PC-3 (cell line): Measurements from ENCODE around the gene TSTD2. TPM values are rescaled to one million over a fixed set of nuclear protein-coding genes. Genes with fewer than 3 reads are reported as not detected.
A peak's percentile ranks its signal among the peaks of the same experiment; 100 is the strongest.

Source experiments
- ATAC-seq: fragments of 200-7000 bp; cut with Tn5 transposase; 2 replicates; pipeline ENCODE4 v1.9.1; 2020; ENCODE audit warnings: mild to moderate bottlenecking, moderate library complexity
- BruUV-seq: library from RNA; stranded (reverse); fragments of 400-500 nt; replicated peaks from 2 replicates; lab custom pipeline; 2021; lab: Mats Ljungman, UMichigan
- CTCF ChIA-PET: fragments of 300-600 bp; sonication (Branson Sonifier 250); formaldehyde crosslinking; loops from one replicate; lab custom pipeline; 2022; ENCODE audit warnings: antibody characterized with exemption; lab: Charles Lee
- POLR2A ChIA-PET: fragments of 300-600 bp; sonication (Branson Sonifier 250); formaldehyde crosslinking; loops from one replicate; lab custom pipeline; 2022; ENCODE audit warnings: antibody characterized with exemption; ENCODE audit not compliant: unreplicated experiment; lab: Charles Lee
- DNase-seq: peaks from one replicate; pipeline ENCODE4 v3.0.0-alpha.2; 2015
- H2AFZ ChIP-seq: fragments of 300-600 bp; sonication (generic); 2 replicates; pipeline ENCODE4 v1.6.0; 2016; ENCODE audit warnings: antibody characterized with exemption, low read length
- H3F3A ChIP-seq: fragments of 300-600 bp; sonication (generic); one replicate; pipeline ENCODE4 v1.6.0; 2017; ENCODE audit warnings: antibody characterized with exemption, low read length, control low read depth, mild to moderate bottlenecking; ENCODE audit not compliant: unreplicated experiment
- H3K27ac ChIP-seq: fragments of 300-600 bp; sonication (generic); 2 replicates; pipeline ENCODE4 v1.5.1; 2016; ENCODE audit warnings: mild to moderate bottlenecking, low read length
- H3K27me3 ChIP-seq: fragments of 300-600 bp; sonication (generic); 2 replicates; pipeline ENCODE4 v1.6.1; 2016; ENCODE audit warnings: low read length, mixed read lengths
- H3K36me3 ChIP-seq: fragments of 300-600 bp; sonication (generic); 2 replicates; pipeline ENCODE4 v1.6.1; 2016; ENCODE audit warnings: low read depth, mixed run types, low read length, mixed read lengths
- H3K4me1 ChIP-seq: fragments of 300-600 bp; sonication (generic); 2 replicates; pipeline ENCODE4 v1.5.1; 2016; ENCODE audit warnings: low read length; ENCODE audit not compliant: insufficient read depth
- H3K4me2 ChIP-seq: fragments of 300-600 bp; sonication (generic); 2 replicates; pipeline ENCODE4 v1.6.0; 2016; ENCODE audit warnings: low read length
- H3K4me3 ChIP-seq: fragments of 300-600 bp; sonication (generic); 2 replicates; pipeline ENCODE4 v1.5.1; 2016; ENCODE audit warnings: mild to moderate bottlenecking, low read length, mixed read lengths
- H3K79me2 ChIP-seq: fragments of 300-600 bp; sonication (generic); 2 replicates; pipeline ENCODE4 v1.6.1; 2017; ENCODE audit warnings: low read length, mixed read lengths
- H3K9ac ChIP-seq: fragments of 300-600 bp; sonication (generic); 2 replicates; pipeline ENCODE4 v1.6.0; 2016; ENCODE audit warnings: mild to moderate bottlenecking, low read length
- H3K9me2 ChIP-seq: fragments of 300-600 bp; sonication (generic); replicated peaks from 2 replicates; pipeline ENCODE4 v1.6.1; 2016; ENCODE audit warnings: mixed run types, low read length, mixed read lengths
- H3K9me3 ChIP-seq: fragments of 300-600 bp; sonication (generic); 2 replicates; pipeline ENCODE4 v1.6.1; 2016; ENCODE audit warnings: low read length, mixed read lengths
- H4K20me1 ChIP-seq: fragments of 300-600 bp; sonication (generic); 2 replicates; pipeline ENCODE4 v1.6.1; 2016; ENCODE audit warnings: low read length, mixed read lengths
- EZH2 ChIP-seq: fragments of 300-600 bp; sonication (generic); IDR thresholded peaks from one replicate; pipeline ENCODE4 v1.6.1; 2017; ENCODE audit warnings: antibody characterized with exemption, mild to moderate bottlenecking, low read length; ENCODE audit not compliant: unreplicated experiment
- EZH2phosphoT487 ChIP-seq: fragments of 300-600 bp; sonication (generic); IDR thresholded peaks from 2 replicates; pipeline ENCODE4 v1.6.1; 2018; ENCODE audit warnings: mild to moderate bottlenecking, antibody characterized with exemption, low read length, borderline replicate concordance
- intact Hi-C: fragments of 100-400 bp; cut with micrococcal nuclease; formaldehyde crosslinking; loops from 2 replicates; pipeline ENCODE4 v1.9.0; 2023
- total RNA-seq: library from RNA; depleted of rRNA; stranded (reverse); fragments of >200 nt; gene quantifications from 2 replicates; pipeline ENCODE4 v1.2.3, GENCODE V29; 2014
- TF ChIP-seq, protein P1 (sequence below): fragments of 300-600 bp; sonication (generic); conservative IDR thresholded peaks from 2 replicates; pipeline ENCODE4 v1.5.1; 2017; ENCODE audit warnings: antibody characterized with exemption, low read depth, mild to moderate bottlenecking, low read length

Gene TSTD2
- total RNA-seq, 1 experiment from 2014 or later: 11.2 TPM

DNA sequence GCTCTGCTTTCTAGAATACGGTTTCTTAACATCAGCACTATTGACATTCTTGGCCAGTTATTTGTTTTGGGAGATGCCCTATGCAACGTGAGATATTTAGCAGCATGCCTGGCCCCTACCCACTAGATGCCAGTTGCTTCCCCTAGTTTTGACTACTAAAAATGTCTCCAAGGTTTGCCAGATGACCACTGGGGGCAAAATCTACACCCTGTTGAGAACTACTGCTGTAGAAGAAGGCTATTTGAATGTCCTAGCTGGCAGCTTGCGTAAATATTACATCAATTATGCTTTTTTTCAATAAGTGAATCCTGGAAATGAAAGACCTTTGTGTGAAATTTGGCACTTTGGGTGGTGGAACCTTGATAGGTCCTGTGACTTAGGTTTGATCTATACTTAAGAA, 5.5 kb upstream of the TSTD2 start:
- intact Hi-C loops: loop anchor here (1.0 kb wide), 1 partner anchor 8 kb away; no protein-coding TSS in a partner anchor
- no peaks in the 10 kb centered on the region for H3K9me3 ChIP-seq
- ATAC-seq (0 out of 2 replicates have a peak, but pooled peaks have one; percentile 23), DNase-seq (peak; percentile 11)
- ChIA-PET CTCF (interaction anchor here (0.7 kb wide), 1 partner anchor 435 kb away, joined by 5 read pairs; no protein-coding TSS in a partner anchor), POLR2A (no interaction called here)
- H3K4me1 ChIP-seq: peaks cover 12% of the 10 kb centered on the region
- H3K9ac ChIP-seq: no peak overlapping the region
- no TSS peak for BruUV-seq
- no peak overlapping the region for H3K27ac ChIP-seq
- H3K4me2 ChIP-seq: no peak overlapping the region
- H2AFZ ChIP-seq: no peak overlapping the region
- H3F3A ChIP-seq: no peaks in the 10 kb centered on the region
- no peak for TF ChIP-seq EZH2
- TF ChIP-seq, protein P1, sequence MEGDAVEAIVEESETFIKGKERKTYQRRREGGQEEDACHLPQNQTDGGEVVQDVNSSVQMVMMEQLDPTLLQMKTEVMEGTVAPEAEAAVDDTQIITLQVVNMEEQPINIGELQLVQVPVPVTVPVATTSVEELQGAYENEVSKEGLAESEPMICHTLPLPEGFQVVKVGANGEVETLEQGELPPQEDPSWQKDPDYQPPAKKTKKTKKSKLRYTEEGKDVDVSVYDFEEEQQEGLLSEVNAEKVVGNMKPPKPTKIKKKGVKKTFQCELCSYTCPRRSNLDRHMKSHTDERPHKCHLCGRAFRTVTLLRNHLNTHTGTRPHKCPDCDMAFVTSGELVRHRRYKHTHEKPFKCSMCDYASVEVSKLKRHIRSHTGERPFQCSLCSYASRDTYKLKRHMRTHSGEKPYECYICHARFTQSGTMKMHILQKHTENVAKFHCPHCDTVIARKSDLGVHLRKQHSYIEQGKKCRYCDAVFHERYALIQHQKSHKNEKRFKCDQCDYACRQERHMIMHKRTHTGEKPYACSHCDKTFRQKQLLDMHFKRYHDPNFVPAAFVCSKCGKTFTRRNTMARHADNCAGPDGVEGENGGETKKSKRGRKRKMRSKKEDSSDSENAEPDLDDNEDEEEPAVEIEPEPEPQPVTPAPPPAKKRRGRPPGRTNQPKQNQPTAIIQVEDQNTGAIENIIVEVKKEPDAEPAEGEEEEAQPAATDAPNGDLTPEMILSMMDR: peak; percentile 35; the same call in 1 of the 2 replicates
- H3K27me3 ChIP-seq: no peaks in the 10 kb centered on the region
- H3K9me2 ChIP-seq: no peaks in the 10 kb centered on the region
- no peak overlapping the region for H3K4me3 ChIP-seq
- peaks cover 85% of the 10 kb centered on the region for H3K79me2 ChIP-seq
- H3K36me3 ChIP-seq: peaks cover 14% of the 10 kb centered on the region; the same call in 1 of the 2 replicates
- H4K20me1 ChIP-seq: peaks cover 52% of the 10 kb centered on the region

DNA sequence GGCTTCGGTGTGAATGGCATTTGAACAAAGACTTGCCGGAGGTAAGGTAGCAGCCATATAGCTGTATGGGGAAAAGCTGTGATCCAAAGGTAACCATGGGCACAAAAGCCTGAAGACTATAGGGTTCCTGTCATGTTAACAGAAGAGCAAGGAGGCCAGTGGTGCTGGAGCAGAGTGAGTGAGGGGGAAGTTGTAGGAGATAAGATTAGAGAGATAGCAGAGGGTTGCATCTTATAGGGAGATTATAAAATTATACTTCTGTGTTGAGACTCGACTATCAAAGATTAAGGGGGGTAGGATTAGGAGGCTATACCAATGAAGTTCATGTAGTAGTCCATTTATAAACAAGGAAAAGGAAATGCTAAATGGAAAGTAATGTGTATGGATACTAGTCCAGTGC, 3.7 kb upstream of the TSTD2 start:
- no peak overlapping the region for H3K27ac ChIP-seq
- no peaks in the 10 kb centered on the region for H3K27me3 ChIP-seq
- CTCF ChIA-PET: no interaction called here
- peaks cover 14% of the 10 kb centered on the region for H3K4me1 ChIP-seq
- H3K9ac ChIP-seq: no peak overlapping the region
- no peaks in the 10 kb centered on the region for H3K36me3 ChIP-seq
- BruUV-seq: no TSS peak
- H3K4me2 ChIP-seq: peak overlapping the region; percentile 74
- no peaks in the 10 kb centered on the region for H3K9me2 ChIP-seq
- DNase-seq (no peak), ATAC-seq (no peak)
- H3K9me3 ChIP-seq: no peaks in the 10 kb centered on the region
- H2AFZ ChIP-seq: no peak overlapping the region
- H3F3A ChIP-seq: no peaks in the 10 kb centered on the region
- H3K79me2 ChIP-seq: peaks cover 85% of the 10 kb centered on the region
- TF ChIP-seq EZH2 (no peak), EZH2phosphoT487 (no peak)
- TF ChIP-seq, protein P1: no peak
- peak overlapping the region; percentile 59 for H3K4me3 ChIP-seq
- intact Hi-C loops: no loop called here
- POLR2A ChIA-PET: interaction anchor here (0.6 kb wide), 1 partner anchor 286 kb away, joined by 5 read pairs; no protein-coding TSS in a partner anchor
- peaks cover 52% of the 10 kb centered on the region for H4K20me1 ChIP-seq

DNA sequence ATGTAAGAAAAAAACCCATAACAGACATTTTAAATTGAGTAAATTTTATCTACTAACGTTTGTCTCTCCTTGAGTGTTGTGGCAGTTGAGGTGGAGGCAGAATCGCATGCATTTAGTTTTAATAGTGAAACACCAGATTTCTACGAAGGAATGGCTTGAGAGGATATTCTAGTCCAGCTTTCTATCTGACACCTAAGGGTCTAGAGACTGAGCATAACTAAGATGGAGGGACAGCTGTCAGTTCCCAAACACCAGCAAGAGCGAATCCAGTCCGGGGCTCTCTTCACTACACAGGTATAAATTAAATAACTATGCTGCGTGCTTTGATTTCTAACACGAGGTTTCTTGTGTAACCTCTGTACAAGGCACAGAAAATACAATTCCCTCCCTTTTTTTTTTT, 1.9 kb upstream of the TSTD2 start:
- TF ChIP-seq EZH2: no peak
- TF ChIP-seq, protein P1: no peak
- no peak for TF ChIP-seq EZH2phosphoT487
- Histone ChIP-seq H3K4me2 (peak overlapping the region; percentile 91), H3K9me2 (no peaks in the 10 kb centered on the region), H3K79me2 (peaks cover 87% of the 10 kb centered on the region), H3K9me3 (no peaks in the 10 kb centered on the region), H3K27ac (no peak overlapping the region), H3K27me3 (no peaks in the 10 kb centered on the region), H2AFZ (no peak overlapping the region), H3F3A (no peaks in the 10 kb centered on the region), H4K20me1 (peaks cover 47% of the 10 kb centered on the region), H3K4me3 (peak overlapping the region; percentile 96), H3K36me3 (no peaks in the 10 kb centered on the region), H3K4me1 (peaks cover 16% of the 10 kb centered on the region), H3K9ac (peak overlapping the region; percentile 94; the same call in 1 of the 2 replicates)
- BruUV-seq: no TSS peak
- POLR2A ChIA-PET: interaction anchor here (0.7 kb wide), 1 partner anchor 284 kb away, joined by 7 read pairs; no protein-coding TSS in a partner anchor
- DNase-seq: peak; percentile 2
- CTCF ChIA-PET: no interaction called here
- intact Hi-C loops: no loop called here
- no peak for ATAC-seq
